NB4 (cell line): ENCODE measurements around the gene RAD51B.

ENCODE experiments used
- POLR2A ChIP-seq: IDR thresholded peaks from 2 replicates; pipeline ENCODE4 v1.6.1; 2011; ENCODE audit warnings: mild to moderate bottlenecking; ENCODE audit not compliant: insufficient read length; ENCODE audit errors: extremely low read depth
- TF ChIP-seq, protein P1 (sequence below): IDR thresholded peaks from one replicate; pipeline ENCODE4 v1.5.1; 2012; ENCODE audit warnings: low read depth, low read length

DNA sequence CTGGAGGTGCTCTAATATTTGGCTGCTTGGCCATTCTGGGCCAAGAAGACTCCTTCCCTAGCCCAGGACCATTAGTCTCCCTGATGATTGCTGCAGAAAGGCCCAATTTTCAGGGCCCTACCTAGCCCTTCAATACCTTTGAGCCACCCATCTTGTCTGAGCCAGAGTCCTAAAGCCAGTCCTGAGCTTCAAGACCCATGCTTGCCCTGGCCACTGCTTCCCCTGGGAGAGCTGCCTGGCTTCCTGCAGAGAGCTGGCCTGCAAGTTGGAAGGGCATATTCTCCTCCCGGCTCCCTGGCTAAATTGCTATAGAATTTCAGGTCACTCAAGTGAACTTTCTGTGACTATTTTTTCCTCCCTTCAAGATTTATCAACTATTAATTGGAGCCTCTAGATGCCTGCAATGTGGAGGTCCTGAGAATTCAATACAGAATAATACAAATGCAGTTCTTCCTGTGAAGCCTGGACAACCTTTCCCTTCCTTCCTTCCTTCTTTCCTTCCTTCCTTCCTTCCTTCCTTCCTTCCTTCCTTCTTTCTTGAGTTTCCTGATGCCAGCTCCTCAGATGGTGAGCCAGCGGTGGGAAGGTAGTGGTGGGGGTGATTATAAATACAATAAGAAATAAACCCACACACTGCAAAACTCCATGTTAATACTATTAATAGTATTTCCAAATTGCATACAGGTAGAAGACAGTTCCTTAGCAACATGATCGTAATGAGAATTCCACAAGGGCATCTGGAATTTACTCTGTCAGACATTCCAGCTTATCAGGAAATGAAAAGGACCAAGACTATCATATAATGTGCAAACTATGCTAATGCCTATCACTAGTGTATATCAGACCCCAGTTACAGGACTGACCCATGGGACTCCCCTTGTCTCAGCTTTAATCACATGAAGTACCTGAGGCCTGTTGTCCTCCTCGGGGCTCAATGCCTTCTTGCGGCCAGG lies 865.2 kb downstream of the RAD51B start:
- TF ChIP-seq, protein P1, sequence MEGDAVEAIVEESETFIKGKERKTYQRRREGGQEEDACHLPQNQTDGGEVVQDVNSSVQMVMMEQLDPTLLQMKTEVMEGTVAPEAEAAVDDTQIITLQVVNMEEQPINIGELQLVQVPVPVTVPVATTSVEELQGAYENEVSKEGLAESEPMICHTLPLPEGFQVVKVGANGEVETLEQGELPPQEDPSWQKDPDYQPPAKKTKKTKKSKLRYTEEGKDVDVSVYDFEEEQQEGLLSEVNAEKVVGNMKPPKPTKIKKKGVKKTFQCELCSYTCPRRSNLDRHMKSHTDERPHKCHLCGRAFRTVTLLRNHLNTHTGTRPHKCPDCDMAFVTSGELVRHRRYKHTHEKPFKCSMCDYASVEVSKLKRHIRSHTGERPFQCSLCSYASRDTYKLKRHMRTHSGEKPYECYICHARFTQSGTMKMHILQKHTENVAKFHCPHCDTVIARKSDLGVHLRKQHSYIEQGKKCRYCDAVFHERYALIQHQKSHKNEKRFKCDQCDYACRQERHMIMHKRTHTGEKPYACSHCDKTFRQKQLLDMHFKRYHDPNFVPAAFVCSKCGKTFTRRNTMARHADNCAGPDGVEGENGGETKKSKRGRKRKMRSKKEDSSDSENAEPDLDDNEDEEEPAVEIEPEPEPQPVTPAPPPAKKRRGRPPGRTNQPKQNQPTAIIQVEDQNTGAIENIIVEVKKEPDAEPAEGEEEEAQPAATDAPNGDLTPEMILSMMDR = no peak
- no peak for TF ChIP-seq POLR2A
